Common myeloid progenitor, CD34-positive (primary cell): ENCODE results near the gene ELAC1.

Experiments used
- CTCF ChIA-PET: fragments of 350-600 bp; sonication (Branson Sonifier 250); formaldehyde crosslinking; loops from one replicate; lab custom pipeline; 2021; ENCODE audit warnings: antibody characterized with exemption; lab: Charles Lee
- POLR2A ChIA-PET: fragments of 350-600 bp; sonication (Branson Sonifier 250); formaldehyde crosslinking; loops from one replicate; lab custom pipeline; 2021; ENCODE audit warnings: antibody characterized with exemption; lab: Charles Lee
- DNase-seq, 3 donors: peaks; one replicate each; pipeline versions ENCODE4 v3.0.0 to v3.0.0-alpha.2; 2013
- H3K27ac ChIP-seq, 2 experiments: 1 replicate in 1 of 2; 2 replicates in 1 of 2; pipeline ENCODE4 v1.7.0; 2013; ENCODE audit warnings: inconsistent platforms in 2 of 2, low read length in 2 of 2, mild to moderate bottlenecking in 2 of 2, low read depth in 1 of 2, moderate library complexity in 1 of 2; ENCODE audit not compliant: severe bottlenecking in 2 of 2, insufficient read depth in 1 of 2, poor library complexity in 1 of 2
- H3K27me3 ChIP-seq, 5 experiments: replicated peaks in 2 of 5; 1 replicate in 3 of 5; 2 replicates in 2 of 5; pipeline versions ENCODE4 v1.6.1 to v1.7.0; 2013; ENCODE audit warnings: low read length in 4 of 5, mild to moderate bottlenecking in 2 of 5, moderate library complexity in 2 of 5, inconsistent platforms in 1 of 5; ENCODE audit not compliant: insufficient read depth in 5 of 5, control insufficient read depth in 4 of 5
- H3K36me3 ChIP-seq, 4 experiments: 1 replicate in 2 of 4; 2 replicates in 2 of 4; pipeline versions ENCODE4 v1.6.1 to v1.7.0; 2013; ENCODE audit warnings: low read length in 3 of 4, control low read depth in 1 of 4, mild to moderate bottlenecking in 1 of 4; ENCODE audit not compliant: control insufficient read depth in 4 of 4, insufficient read depth in 4 of 4
- H3K4me1 ChIP-seq, 4 experiments: 1 replicate in 3 of 4; 2 replicates in 1 of 4; pipeline versions ENCODE4 v1.6.1 to v1.7.1; 2013; ENCODE audit warnings: low read length in 3 of 4, mild to moderate bottlenecking in 3 of 4, control low read depth in 1 of 4, inconsistent platforms in 1 of 4, moderate library complexity in 1 of 4; ENCODE audit not compliant: control insufficient read depth in 4 of 4, insufficient read depth in 4 of 4; ENCODE audit errors: control extremely low read depth in 1 of 4
- H3K4me3 ChIP-seq, 7 experiments: 1 replicate in 4 of 7; 2 replicates in 3 of 7; pipeline versions ENCODE4 v1.5.1 to v1.7.0; 2013; ENCODE audit warnings: mild to moderate bottlenecking in 7 of 7, low read length in 6 of 7, moderate library complexity in 6 of 7, inconsistent platforms in 2 of 7, low read depth in 2 of 7, control low read depth in 1 of 7; ENCODE audit not compliant: insufficient read depth in 4 of 7, control insufficient read depth in 1 of 7; ENCODE audit errors: extremely low read depth in 1 of 7
- H3K9me3 ChIP-seq, 5 experiments: 1 replicate in 4 of 5; 2 replicates in 1 of 5; pipeline versions ENCODE4 v1.6.1 to v1.7.1; 2013; ENCODE audit warnings: low read length in 4 of 5, mild to moderate bottlenecking in 2 of 5, inconsistent platforms in 1 of 5, low read depth in 1 of 5, moderate library complexity in 1 of 5; ENCODE audit not compliant: control insufficient read depth in 4 of 5, insufficient read depth in 2 of 5; ENCODE audit errors: control extremely low read depth in 1 of 5
- WGBS: methylation state at CpG from one replicate; pipeline ENCODE4 v1.1.5; 2013; ENCODE audit not compliant: insufficient coverage; 5-methylcytosine and 5-hydroxymethylcytosine counted together

ELAC1 gene

GRCh38 chr18:51012441-51012840 lies 44.6 kb downstream of the ELAC1 start:
- POLR2A ChIA-PET = no interaction called here
- Histone ChIP-seq H3K4me3 (no peak overlapping the region), H3K36me3 (peaks cover 0 to 4% (median 0%) of the 10 kb centered on the region in 4 experiments), H3K4me1 (no peaks in the 10 kb centered on the region), H3K27me3 (no peaks in the 10 kb centered on the region), H3K9me3 (peaks cover 0 to 3% (median 0%) of the 10 kb centered on the region in 5 experiments), H3K27ac (no peak overlapping the region)
- 95% methylated on average over 2 of the region's 3 CpGs for WGBS
- DNase-seq = no peak
- CTCF ChIA-PET = no interaction called here

- Histone ChIP-seq H3K27ac (no peak overlapping the region), H3K4me1 (no peaks in the 10 kb centered on the region), H3K4me3 (no peak overlapping the region), H3K36me3 (peaks cover 0 to 4% (median 0%) of the 10 kb centered on the region in 4 experiments), H3K27me3 (no peaks in the 10 kb centered on the region), H3K9me3 (peaks cover 0 to 3% (median 0%) of the 10 kb centered on the region in 5 experiments)
- CTCF ChIA-PET = no interaction called here
- no peak for DNase-seq
- WGBS = 100% methylated on average over 2 of the region's 3 CpGs
- POLR2A ChIA-PET = no interaction called here
Observed at GRCh38 chr18:51013259-51013658, 45.4 kb downstream of the ELAC1 start.

- Histone ChIP-seq H3K9me3 (peaks cover 0 to 3% (median 1%) of the 10 kb centered on the region in 5 experiments), H3K4me3 (no peak overlapping the region), H3K4me1 (no peaks in the 10 kb centered on the region), H3K36me3 (peaks cover 0 to 9% (median 0%) of the 10 kb centered on the region in 4 experiments), H3K27me3 (no peaks in the 10 kb centered on the region), H3K27ac (no peak overlapping the region)
- DNase-seq = no peak
- WGBS = 82% methylated on average over 6 of the region's 8 CpGs
- POLR2A ChIA-PET = interaction anchor here (0.6 kb wide), 1 partner anchor 14 kb away, joined by 3 read pairs; no protein-coding TSS in a partner anchor
- CTCF ChIA-PET = no interaction called here
Observed at GRCh38 chr18:51017140-51017879, 49.5 kb downstream of the ELAC1 start.

GRCh38 chr18:51020536-51020935 lies 52.7 kb downstream of the ELAC1 start:
- Histone ChIP-seq H3K4me1 (peaks cover 0 to 6% (median 1%) of the 10 kb centered on the region in 4 experiments), H3K9me3 (peaks cover 0 to 1% (median 0%) of the 10 kb centered on the region in 5 experiments), H3K27me3 (no peaks in the 10 kb centered on the region), H3K27ac (no peak overlapping the region), H3K4me3 (no peak overlapping the region), H3K36me3 (peaks cover 0 to 12% (median under 1%) of the 10 kb centered on the region in 4 experiments)
- DNase-seq = no peak
- POLR2A ChIA-PET = no interaction called here
- CTCF ChIA-PET = interaction anchor here (1.1 to 1.5 kb wide), 2 partner anchors 30 to 31 kb away, joined by 3 to 5 read pairs; no protein-coding TSS in a partner anchor
- WGBS = 86% methylated on average over 5 of the region's 5 CpGs

- CTCF ChIA-PET = interaction anchor here (1.1 kb wide), 1 partner anchor 31 kb away, joined by 3 read pairs; no protein-coding TSS in a partner anchor
- no peak for DNase-seq
- WGBS = 100% methylated on average over 3 of the region's 5 CpGs
Observed at GRCh38 chr18:51021226-51021965, 53.6 kb downstream of the ELAC1 start.

GRCh38 chr18:51025512-51025911 lies 57.7 kb downstream of the ELAC1 start:
- Histone ChIP-seq H3K27ac (no peak overlapping the region), H3K9me3 (no peaks in the 10 kb centered on the region), H3K27me3 (no peaks in the 10 kb centered on the region), H3K36me3 (peaks cover 0 to 10% (median 5%) of the 10 kb centered on the region in 4 experiments), H3K4me3 (no peak overlapping the region), H3K4me1 (peaks cover 5 to 29% (median 17%) of the 10 kb centered on the region in 4 experiments)
- no peak for DNase-seq
- ChIA-PET POLR2A (no interaction called here), CTCF (interaction anchor here (1.1 to 1.7 kb wide), 2 partner anchors 26 to 151 kb away, joined by 3 to 4 read pairs; no protein-coding TSS in a partner anchor)
- WGBS = 95% methylated on average over 2 of the region's 2 CpGs

More at GRCh38 chr18:51021226-51021965, 53.6 kb downstream of the ELAC1 start:
- H3K9me3 ChIP-seq = peaks cover 0 to 1% (median 0%) of the 10 kb centered on the region in 5 experiments
- peaks cover 0 to 11% (median 1%) of the 10 kb centered on the region in 4 experiments for H3K4me1 ChIP-seq
- POLR2A ChIA-PET = no interaction called here
- H3K27me3 ChIP-seq = no peaks in the 10 kb centered on the region
- H3K4me3 ChIP-seq = no peak overlapping the region
- no peak overlapping the region for H3K27ac ChIP-seq
- peaks cover 0 to 15% (median 4%) of the 10 kb centered on the region in 4 experiments for H3K36me3 ChIP-seq
